Right kidney (tissue), 1 donor: ENCODE results near the gene NOLC1.

Source experiments
- DNase-seq: peaks from one replicate; pipeline ENCODE4 v3.0.0-alpha.2; 2016

NOLC1 gene

DNA sequence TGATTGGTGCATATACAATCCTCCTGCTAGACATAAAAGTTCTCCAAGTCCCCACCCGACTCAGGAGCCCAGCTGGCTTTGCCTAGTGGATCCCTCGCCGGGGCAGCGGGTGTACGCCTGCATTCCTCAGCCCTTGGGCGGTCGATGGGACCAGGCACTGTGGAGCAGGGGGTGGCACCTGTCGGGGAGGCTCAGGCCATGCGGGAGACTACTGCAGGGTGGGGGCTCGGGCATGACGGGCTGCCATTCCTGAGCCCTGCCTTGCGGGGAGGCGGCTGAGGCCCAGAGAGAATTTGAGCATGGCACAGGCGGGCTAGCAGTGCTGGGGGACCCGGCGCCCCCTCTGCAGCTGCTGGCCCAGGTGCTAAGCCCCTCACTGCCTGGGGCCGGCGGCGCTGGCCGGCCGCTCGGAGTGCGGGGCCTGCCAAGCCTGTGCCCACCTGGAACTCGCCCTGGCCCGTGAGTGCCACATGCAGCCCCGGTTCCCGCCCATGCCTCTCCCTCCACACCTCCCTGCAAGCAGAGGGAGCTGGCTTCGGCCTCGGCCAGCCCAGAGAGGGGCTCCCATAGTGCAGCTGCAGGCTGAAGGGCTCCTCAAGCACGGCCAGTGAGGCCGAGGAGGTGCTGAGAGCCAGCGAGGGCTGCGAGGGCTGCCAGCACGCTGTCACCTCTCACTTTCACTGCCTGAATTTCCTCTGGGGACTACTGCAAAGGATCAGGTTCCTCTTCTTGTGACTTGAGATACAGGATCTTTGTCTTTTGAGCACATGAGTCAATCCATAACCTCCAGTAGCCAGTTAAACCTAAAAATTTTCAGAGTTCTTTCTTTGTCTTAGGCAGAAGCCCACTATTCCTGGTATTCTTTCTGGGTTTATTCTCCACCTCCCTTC is 48.8 kb downstream of the NOLC1 start:
- no peak for DNase-seq

DNA sequence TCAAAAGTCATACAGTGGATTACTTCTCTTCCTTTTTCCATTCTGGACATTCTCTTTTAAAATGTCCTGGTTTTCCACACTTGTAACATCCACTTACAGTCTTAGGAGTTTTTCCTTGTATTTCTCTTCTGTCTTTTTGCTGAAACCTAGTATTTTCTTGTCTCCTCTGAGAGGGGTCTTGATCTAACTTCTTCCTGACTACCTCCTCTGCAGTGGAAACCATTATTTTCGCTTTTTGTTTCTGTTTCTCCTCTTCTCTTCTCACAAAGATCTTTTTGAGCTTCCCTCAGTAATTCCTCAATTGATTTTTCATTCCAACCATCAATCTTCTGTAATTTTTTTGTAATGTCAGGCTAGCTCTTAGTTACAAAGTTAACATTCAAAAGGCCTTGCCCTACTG is 50.2 kb downstream of the NOLC1 start:
- no peak for DNase-seq

DNA sequence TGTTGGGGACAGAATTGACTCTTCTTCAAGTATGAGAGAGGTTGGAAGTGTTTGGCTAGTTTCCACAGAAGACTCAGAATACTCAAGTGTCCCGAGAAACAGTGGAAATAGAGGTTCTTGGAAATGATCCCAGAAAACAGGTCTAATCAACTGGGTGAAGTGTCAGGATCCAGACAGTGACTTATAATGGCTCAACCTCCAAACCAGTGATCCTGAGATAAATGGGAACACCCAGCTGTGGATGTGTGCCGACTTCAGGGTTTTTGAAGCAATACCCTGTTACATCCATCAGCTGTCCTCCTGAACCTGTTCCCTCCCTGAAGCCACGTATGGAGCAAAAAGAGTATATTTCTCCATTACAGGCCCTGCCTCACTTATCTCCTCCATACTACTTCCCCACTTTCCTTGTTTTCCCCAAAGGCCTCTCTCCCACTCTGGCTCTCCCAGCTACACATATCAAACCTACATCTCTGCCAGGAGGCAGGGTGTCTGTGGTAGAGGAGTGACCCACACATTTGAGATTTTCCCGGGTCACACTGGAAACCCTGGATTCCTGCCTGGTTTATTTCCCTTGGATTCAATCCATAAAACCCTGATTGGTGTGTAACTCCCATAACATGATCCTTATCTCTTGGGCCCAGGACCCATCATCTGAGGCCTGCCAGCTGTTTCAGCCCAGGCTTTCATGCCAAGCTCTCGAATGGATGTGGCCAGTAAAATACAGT is 56.3 kb downstream of the NOLC1 start:
- DNase-seq, result no peak

DNA sequence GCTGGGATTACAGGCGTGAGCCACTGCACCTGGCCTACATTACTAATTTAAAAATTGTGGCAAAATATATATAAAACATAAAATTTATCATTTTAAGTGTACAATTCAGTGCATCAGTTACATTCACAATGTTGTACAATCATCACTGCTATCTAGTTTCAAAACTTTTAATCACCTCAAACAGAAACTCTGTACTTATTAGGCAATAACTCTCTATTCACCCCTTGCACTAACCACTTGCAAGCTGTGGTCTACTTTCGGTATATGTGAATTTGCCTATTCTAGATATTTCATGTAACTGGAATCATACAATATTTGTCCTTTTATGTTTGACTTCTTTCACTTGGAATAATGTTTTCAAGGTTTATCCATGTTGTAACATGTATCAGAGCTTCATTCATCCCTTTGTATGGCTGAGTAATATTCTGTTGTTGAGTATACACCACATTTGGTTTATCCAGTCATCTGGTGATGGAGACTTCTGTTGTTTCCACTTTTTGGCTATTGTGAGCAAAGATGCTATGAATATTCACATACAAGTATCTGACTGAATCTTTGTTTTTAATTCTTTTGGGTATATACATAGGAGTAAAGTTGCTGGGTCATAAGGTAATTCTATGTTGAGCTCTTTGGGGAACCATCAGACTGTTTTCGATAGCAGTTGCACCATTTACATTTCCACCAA is 59.6 kb downstream of the NOLC1 start:
- no peak for DNase-seq
